Cardiac septum (tissue), 1 donor: ENCODE results near the gene EXOC8. TPM values are rescaled to one million over a fixed set of nuclear protein-coding genes. Genes with fewer than 3 reads are reported as not detected.

Source experiments
- DNase-seq: peaks from one replicate; pipeline ENCODE4 v3.0.0-alpha.2; 2020; ENCODE audit warnings: low spot score
- intact Hi-C: fragments of 100-400 bp; cut with DNase I; formaldehyde crosslinking; loops from one replicate; pipeline ENCODE4 v1.14.0; 2022
- long read RNA-seq: library from polyadenylated mRNA; unstranded; transcript quantifications from one replicate; pipeline ENCODE4 v2.0.0, GENCODE V29; 2021
- total RNA-seq: library from RNA; stranded (reverse); fragmentation: NEBNext Ultra II Directional; extraction: Animal tissue kit (Norgen Biotek cat#: 25700); gene quantifications from one replicate; pipeline ENCODE4 v1.2.1, GENCODE V29; 2021
- donor health status: DM: no; HTN: no; CAD: no.

EXOC8 gene, protein sequence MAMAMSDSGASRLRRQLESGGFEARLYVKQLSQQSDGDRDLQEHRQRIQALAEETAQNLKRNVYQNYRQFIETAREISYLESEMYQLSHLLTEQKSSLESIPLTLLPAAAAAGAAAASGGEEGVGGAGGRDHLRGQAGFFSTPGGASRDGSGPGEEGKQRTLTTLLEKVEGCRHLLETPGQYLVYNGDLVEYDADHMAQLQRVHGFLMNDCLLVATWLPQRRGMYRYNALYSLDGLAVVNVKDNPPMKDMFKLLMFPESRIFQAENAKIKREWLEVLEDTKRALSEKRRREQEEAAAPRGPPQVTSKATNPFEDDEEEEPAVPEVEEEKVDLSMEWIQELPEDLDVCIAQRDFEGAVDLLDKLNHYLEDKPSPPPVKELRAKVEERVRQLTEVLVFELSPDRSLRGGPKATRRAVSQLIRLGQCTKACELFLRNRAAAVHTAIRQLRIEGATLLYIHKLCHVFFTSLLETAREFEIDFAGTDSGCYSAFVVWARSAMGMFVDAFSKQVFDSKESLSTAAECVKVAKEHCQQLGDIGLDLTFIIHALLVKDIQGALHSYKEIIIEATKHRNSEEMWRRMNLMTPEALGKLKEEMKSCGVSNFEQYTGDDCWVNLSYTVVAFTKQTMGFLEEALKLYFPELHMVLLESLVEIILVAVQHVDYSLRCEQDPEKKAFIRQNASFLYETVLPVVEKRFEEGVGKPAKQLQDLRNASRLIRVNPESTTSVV
- 11.5 TPM for total RNA-seq
- long read RNA-seq, full-length matches to known transcripts = 2 of 2 reads
- long read RNA-seq, partial matches to known transcripts = 0 of 2 reads
- long read RNA-seq, other reads (novel, unspliced or antisense) = 0 of 2 reads

DNA sequence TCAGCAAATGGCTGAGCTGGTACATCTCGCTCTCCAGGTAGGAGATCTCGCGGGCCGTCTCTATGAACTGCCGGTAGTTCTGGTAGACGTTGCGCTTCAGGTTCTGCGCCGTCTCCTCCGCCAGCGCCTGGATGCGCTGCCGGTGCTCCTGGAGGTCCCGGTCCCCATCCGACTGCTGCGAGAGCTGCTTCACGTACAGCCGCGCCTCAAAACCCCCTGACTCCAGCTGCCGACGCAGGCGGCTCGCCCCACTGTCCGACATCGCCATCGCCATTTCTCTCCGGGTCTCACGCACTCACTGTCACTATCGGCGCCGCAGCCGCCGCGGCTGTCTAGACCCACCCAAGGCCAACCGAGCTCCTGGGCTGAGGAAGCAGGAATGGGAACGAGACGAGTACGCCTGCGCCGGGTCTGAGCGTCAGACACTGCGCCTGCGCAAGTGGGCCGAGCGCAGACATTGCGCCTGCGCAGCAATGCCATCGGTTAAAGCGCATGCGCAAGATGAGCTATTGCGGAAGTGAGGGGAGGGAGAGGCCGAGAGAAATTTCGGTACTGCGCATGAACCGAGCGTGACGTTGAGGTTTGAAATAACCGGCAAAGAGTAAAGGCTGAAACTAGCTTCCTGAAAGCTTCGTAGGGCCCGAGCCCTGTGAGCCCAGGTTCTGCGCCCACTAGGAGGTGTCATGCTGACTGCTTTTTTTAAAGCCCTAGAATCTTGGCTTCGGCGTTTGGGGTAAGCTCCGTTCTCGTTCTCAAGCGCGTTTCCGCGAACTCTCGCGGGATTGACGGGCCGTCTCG, at the start of gene EXOC8:
TSS of gene EXOC8 (minus strand) at position 381 of the 798 bp plus-strand sequence. CDS start at position 274, 107 bp downstream.
- intact Hi-C loops = loop anchor here (5.0 kb wide), 1 partner anchor 95 kb away; the partner anchor contains the start of gene GNPAT
- DNase-seq = peak; percentile 98

DNA sequence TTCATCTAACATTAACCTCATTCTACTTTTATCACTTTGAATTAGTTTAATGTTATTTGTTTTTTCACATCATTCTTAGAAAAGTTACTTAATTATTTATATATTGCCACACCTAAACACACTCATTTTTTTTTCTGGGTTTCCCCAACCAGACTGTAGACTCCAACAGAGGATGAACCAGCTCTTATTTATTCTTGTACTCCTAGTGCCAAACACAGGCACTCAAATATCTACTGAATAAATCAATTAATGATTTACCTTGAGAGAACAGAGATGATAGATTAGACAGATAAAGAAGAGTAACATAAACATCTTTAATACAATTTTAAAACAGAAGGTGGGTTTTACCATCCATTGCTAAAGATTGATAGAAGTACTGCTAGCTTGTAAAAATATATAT, 48.8 kb upstream of the EXOC8 start:
- DNase-seq = no peak
- intact Hi-C loops = no loop called here

DNA sequence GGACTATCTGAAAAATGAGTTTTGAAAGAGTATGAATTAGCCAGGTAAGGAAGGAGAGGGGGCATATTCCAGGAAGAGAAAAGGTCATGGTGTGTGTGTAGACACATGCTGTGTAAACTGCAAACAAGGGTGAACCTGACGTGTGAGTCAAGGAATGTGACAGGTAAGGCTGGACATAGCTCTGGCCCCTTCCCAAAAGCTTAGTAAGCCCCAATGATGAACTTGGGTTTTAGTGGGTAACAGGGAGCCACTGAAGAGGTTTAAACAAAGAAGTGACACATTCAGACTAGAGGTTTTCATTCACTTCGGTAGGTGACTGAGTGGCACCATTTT, 47.7 kb upstream of the EXOC8 start:
- DNase-seq = no peak
- intact Hi-C loops = no loop called here

DNA sequence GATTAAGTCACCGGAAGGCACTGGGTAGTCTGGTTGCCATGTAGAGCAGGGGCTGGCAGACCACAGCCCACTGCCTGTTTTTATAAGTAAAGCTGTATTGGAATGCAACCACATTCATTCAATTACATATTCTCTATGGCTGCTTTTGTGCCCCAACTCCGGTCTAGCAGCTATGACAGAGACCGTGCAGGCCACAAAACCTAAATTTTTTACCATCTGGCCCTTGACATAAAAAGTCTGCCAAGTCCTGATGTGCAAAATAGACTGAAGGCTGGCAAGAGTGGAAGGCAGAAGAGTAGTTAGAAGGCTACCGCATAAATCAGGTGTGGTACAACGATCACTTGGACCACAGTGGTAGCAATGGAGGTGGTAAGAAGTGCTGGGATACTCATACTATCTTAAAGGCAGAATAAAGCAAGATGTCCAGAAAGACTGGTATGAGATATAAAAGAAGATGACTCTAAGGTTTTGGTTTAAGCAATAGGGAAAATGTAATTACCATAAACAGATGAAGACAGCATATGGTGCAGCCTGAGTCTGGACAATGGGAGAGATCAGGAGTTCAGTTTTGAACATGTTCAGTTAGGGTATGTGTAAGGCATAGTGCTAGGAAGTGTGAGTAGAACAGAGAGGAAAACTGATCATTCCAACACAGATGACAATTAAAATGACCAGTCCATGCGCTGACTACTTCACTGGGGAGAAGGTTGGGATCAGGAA, 47.2 kb upstream of the EXOC8 start:
- DNase-seq = no peak
- intact Hi-C loops = loop anchor here (5.0 kb wide), 1 partner anchor 32 kb away; no protein-coding TSS in a partner anchor

DNA sequence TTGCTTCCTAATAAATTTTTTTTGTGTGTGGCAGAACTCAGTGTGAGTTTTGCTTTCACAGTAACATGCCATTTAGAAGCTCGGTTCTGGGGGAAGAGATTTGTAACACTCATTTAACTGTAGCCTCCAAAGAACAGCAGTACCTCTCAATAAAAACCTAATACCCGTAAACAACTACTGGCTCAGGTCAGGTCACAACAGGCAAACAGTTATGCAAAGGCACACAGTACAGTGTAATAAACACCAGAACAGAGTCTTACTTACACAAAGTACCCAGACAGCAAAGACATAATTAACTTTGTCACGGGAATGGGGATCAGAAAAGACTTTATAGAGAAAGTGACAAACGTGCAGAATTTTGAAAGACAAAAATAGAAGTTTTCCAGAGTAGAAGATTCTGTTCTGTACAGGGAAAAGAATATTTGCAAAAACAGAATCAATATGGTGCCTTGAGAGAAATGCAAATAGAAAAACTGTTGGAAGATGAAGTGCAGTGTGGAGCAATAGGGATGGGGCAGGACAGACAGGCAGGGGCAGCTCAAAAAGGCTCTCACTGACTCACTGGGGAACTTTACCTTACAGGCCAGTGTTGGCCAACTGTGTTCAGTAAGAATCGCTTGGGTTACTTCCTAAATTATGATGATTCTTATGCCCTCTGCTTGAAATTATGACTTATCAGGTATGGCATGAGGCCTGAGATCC, 45.7 kb upstream of the EXOC8 start:
- intact Hi-C loops = loop anchor here (5.0 kb wide), 1 partner anchor 34 kb away; no protein-coding TSS in a partner anchor

DNA sequence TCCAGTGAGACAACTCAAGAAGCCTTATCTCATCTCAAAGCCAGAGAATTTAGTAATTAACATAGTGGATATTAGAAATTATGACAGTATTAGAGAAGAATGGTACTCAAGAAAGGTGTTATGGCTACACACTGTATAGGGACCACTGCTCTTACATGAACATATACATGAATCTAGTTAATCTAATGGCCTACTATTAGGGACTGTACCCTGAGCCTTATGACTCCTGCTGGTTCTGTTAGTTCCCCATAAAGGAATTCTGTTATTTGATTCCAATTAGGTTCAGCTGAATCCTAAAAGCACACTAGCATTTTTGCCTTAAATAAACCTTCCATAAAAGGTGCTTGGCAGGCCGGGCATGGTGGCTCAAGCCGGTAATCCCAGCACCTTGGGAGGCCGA, 44.8 kb upstream of the EXOC8 start:
- intact Hi-C loops = loop anchor here (5.0 kb wide), 1 partner anchor 35 kb away; no protein-coding TSS in a partner anchor
- no peak for DNase-seq

More for the DNA sequence above, 45.7 kb upstream of the EXOC8 start:
- no peak for DNase-seq

DNA sequence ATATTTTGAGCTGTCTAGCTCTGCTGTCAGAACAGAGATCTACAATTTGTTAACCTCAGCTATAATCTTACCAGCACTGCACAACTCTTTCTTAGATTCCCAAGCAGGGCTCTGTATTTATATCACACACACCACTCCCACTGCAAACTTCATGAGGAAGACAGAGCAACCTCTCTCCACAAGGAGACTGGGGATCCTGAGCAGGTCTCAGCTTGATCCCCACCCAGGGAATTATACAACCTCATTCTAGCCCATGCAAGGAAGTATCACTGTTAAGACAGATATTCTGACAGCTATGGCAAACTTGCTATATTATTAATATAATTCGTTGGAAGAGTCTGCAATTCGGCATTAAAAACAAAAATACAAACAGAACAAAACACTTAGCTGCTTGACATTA, 44.1 kb upstream of the EXOC8 start:
- no peak for DNase-seq
- intact Hi-C loops = loop anchor here (5.0 kb wide), 1 partner anchor 36 kb away; no protein-coding TSS in a partner anchor

DNA sequence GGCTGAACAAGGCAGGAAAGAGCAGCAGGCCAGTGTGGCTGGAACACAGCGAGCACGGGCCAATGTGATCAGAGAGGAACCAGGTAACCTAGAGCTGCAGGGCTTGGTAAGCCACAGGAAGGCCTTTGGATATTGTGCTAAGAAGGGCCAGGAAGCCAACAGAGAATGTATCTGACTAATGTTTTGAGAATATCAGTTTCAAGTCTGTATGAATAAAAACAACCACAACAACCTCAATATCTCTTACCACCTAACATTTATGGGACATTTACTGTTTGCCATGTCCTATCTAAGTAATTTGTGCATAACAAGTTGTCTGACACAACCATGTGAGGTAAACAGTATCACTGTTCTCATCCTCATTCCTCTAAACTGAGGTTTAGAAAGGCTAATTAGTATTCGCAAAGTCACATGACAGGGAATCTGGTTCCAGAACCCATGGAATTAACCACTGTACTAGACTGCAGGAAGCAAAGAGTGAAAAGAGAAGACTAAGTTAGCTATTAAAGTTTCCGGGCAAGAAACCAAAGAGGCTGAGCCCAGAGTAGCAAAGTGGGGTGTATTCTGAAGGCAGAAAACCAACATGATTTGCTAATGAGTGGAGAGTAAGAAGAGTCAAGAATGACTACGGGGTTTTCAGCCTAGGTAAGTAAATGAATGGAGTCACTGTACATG, 39.4 kb upstream of the EXOC8 start:
- intact Hi-C loops = no loop called here
- DNase-seq = no peak

DNA sequence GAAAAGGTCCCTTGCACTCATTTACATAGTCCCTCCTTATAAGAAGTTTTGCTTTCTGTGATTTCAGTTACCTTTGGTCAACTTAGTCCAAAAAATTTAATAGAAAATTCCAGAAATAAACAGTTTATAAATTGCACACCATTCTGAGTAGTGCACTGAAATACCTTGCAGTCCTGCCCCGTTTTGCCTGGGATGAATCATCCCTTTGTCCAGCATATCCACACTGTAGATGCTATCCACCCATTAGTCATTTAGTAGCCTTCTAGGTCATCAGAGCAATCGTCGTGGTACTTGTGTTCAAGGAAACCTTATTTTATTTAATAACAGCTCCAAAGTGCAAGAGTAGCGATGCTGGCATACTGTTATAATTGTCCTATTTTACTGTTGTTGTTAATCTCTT, 38.4 kb upstream of the EXOC8 start:
- intact Hi-C loops = no loop called here

DNA sequence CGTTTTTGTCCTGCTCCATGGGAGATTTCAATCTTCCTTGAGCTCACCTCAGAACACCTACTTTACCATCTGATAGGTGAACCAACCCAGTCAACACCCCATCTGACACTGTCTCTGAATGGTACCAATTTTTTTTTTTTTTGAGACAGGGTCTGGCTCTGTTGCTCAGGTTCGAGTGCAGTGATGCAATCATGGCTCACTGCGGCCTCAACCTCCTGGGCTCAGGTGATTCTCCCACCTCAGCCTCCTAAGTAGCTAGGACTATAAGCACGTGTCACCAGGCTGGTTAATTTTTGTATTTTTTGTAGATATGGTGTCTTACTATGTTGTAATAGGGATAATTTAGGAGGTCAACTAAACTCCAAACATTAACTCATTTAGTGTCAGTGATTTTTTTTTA, 36.7 kb upstream of the EXOC8 start:
- intact Hi-C loops = no loop called here
- no peak for DNase-seq

More for the DNA sequence above, 38.4 kb upstream of the EXOC8 start:
- no peak for DNase-seq

DNA sequence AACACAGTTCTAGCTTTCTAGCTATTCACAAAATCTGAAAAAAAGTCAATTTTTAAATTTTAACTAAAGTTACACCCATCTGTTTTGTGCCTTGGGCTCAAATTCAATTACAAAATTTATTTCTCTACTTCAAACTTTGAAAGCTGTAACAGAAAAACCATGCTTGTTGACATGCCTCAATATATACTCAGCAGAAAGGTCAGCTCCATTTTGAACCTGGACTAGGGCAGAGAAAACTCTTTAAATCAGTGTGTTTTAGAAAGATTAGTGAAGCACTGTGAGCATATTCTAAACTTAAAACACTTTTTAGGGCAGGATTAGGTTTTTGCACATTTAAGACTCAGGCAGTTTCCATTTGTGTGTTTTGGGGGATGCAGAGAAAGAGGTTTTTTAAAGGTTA, 34.8 kb upstream of the EXOC8 start:
- intact Hi-C loops = no loop called here
- DNase-seq = no peak

DNA sequence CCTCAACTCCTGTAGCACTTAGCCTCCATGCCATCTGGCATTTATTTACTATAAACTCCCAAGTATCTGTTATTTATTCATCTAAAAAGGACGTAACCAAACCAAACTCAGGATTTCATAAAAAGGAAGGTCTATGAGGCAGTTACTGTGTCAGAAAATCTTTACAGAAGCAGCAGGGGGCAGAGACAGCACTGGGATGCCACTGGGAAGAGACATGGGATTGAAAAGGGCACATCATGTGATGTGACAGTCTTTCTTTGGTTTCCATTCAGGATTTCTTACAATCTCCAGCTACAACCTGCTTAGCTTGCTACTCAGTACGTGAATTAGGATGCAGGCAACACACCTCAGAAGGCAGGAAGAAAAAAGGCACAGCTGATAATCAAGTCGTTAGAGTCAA, 31.6 kb upstream of the EXOC8 start:
- intact Hi-C loops = no loop called here

DNA sequence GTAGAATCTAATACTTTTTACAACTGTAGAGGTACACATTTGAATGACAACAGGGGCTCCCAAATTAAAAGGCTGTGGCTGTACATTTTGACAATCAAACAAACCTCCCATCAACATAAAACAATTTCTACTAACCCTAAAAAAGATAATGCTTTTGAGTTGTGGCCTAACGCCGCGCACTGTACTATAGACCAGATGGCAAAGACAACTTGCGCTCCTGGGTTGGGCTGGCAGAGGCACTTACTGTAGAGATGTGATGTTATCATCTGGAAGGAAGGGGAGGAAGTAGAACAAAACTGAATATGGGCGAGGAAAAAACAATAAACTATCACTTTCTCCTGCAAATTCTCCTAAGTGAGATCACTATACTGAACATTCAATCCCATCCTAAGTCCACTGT, 26.5 kb upstream of the EXOC8 start:
- no peak for DNase-seq
- intact Hi-C loops = loop anchor here (5.0 kb wide), 1 partner anchor 58 kb away; the partner anchor contains the start of gene EGLN1

More for the DNA sequence above, 31.6 kb upstream of the EXOC8 start:
- DNase-seq = no peak

DNA sequence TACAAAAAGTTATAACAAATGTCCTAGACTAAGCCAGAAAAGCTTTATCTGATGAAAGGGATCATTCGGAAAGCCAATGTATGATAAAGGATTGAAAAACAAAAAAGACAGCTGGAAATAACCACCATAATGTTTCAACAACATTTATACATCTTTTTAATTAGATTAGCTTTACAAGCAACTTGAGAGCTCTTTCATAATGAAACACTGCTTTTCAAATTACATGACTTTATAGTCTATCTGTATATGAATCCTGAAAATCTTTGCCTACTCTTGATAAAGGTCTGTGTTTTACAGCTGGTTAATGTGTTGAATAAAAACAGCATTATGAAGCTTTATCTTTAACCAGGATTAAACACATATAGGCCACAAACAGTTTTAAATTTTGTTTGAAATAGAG, 26.0 kb upstream of the EXOC8 start:
- no peak for DNase-seq
- intact Hi-C loops = loop anchor here (5.0 kb wide), 1 partner anchor 59 kb away; the partner anchor contains the start of gene EGLN1

DNA sequence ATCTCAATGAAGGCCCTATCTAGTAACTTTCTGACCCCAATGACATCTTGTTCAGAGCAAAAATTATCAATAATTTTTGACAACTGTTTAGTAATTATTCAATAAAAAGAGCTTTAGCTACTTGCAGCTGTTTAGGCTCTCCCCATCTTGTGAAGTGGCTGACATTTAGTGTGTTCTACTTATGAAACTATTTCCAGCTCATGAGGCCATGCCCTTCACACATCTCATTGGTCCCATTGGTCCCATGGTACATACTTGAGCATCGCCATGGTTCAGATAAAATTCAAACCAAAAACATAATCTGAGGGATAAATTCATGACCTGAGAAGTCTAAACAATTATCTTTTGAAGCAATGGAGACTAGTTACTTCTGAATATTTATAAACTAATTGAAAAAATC, 24.7 kb upstream of the EXOC8 start:
- intact Hi-C loops = loop anchor here (5.0 kb wide), 1 partner anchor 60 kb away; the partner anchor contains the start of gene EGLN1
- DNase-seq = no peak

DNA sequence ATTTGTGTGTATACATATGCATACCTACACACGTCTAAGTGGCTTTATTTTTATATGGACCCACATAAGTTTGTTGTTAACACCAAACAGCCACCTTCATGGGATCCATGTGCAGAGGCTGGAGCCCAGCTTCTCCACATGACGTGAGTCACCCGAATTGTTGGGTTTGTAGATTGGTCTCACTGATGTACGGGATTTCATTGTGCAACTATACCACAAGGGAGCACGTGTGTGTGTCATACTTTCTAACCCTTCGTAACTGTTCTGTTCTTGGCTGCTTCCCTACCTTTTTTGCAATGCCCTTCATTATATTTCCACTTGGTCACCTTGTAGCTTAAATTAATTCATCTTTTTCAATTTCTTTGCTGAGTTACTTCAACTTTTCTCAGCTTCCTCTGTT, 21.5 kb upstream of the EXOC8 start:
- intact Hi-C loops = loop anchor here (2.0 to 5.0 kb wide), 2 partner anchors 168 to 232 kb away; partner anchors contain the start of gene TSNAX
- DNase-seq = no peak

DNA sequence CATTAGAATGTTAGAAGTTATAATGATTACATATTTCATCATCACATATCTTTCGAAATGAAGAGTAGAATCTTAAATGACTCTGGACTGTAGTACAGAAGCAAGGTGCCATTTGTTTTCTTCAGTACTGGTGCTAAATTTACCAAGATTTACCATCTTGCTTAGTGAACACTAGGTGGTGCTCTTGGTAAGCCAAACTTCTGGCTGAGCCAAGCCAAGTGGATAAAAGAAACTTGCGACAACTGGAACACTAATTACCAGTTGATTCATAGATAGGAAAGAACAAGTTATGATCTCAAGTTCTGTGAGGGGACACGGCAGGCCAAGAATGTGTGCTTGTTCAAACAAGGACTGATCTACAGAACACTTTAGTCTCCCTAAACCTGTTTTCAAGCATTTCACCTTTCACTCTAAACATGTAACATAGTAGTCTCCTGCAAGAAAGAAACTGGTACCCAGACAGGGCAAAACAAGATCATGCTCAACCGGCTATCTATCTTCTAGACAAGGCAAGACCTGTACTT, 20.2 kb upstream of the EXOC8 start:
- no peak for DNase-seq
- intact Hi-C loops = loop anchor here (2.0 to 5.0 kb wide), 2 partner anchors 169 to 233 kb away; partner anchors contain the start of gene TSNAX
